HG02840 (cell line): ENCODE data around the gene PTGR1.
A peak's percentile ranks its signal among the peaks of the same experiment; 100 is the strongest.
"Not testable (repeated sequence)": the region's sequence is repeated elsewhere in the genome, so short reads cannot be mapped to it uniquely, and the experiment has no call there.

Experiments
- ATAC-seq: cut with Tn5 transposase; IDR thresholded peaks from one replicate; pipeline ENCODE4 v1.9.1; 2021; ENCODE audit warnings: mild to moderate bottlenecking, moderate library complexity, moderate number of reproducible peaks; ENCODE audit not compliant: unreplicated experiment, low FRiP score

The PTGR1 gene

GRCh38 chr9:111599092-111599954 lies at the start of gene PTGR1:
PTGR1 (minus strand) TSS chr9:111599647; CDS start chr9:111597422, 2,225 bp downstream.
- no peak for ATAC-seq

GRCh38 chr9:111649016-111649415 lies 49.6 kb upstream of the PTGR1 start:
- no peak for ATAC-seq

GRCh38 chr9:111648066-111648465 lies 48.6 kb upstream of the PTGR1 start:
- no peak for ATAC-seq

GRCh38 chr9:111646417-111646816 lies 47.0 kb upstream of the PTGR1 start:
- ATAC-seq, result no peak

GRCh38 chr9:111645806-111646205 lies 46.4 kb upstream of the PTGR1 start:
- ATAC-seq, result no peak

GRCh38 chr9:111644195-111644772 lies 44.8 kb upstream of the PTGR1 start:
- no peak for ATAC-seq

- ATAC-seq, result no peak
Observed at GRCh38 chr9:111637421-111637950, 38.0 kb upstream of the PTGR1 start.

GRCh38 chr9:111634860-111635259 lies 35.4 kb upstream of the PTGR1 start:
- ATAC-seq, result no peak

GRCh38 chr9:111633389-111633736 lies 33.9 kb upstream of the PTGR1 start:
- ATAC-seq, result no peak

- no peak for ATAC-seq
Observed at GRCh38 chr9:111632695-111633388, 33.4 kb upstream of the PTGR1 start.

- no peak for ATAC-seq
Observed at GRCh38 chr9:111632060-111632459, 32.6 kb upstream of the PTGR1 start.

GRCh38 chr9:111631214-111631971 lies 31.9 kb upstream of the PTGR1 start, which contains the start of gene DNAJC25:
DNAJC25 (plus strand) TSS chr9:111631334; CDS start chr9:111631408, 74 bp downstream.
- ATAC-seq, result peak; percentile 99

- no peak for ATAC-seq
Observed at GRCh38 chr9:111630964-111631213, 31.4 kb upstream of the PTGR1 start.

- ATAC-seq, result peak; percentile 23
Observed at GRCh38 chr9:111630182-111630963, 30.9 kb upstream of the PTGR1 start.

- ATAC-seq, result no peak
Observed at GRCh38 chr9:111628411-111628810, 29.0 kb upstream of the PTGR1 start.

- ATAC-seq, result no peak
Observed at GRCh38 chr9:111627260-111627963, 28.0 kb upstream of the PTGR1 start.

GRCh38 chr9:111622626-111623025 lies 23.2 kb upstream of the PTGR1 start:
- ATAC-seq, result no peak

GRCh38 chr9:111621895-111622480 lies 22.5 kb upstream of the PTGR1 start:
- no peak for ATAC-seq

- not testable (repeated sequence) for ATAC-seq
Observed at GRCh38 chr9:111617349-111617748, 17.9 kb upstream of the PTGR1 start.
